Transverse colon (tissue), 4 donors: Measurements from ENCODE around the gene PRND. TPM values are rescaled to one million over a fixed set of nuclear protein-coding genes. Genes with fewer than 3 reads are reported as not detected.
"Not testable (repeated sequence)": the region's sequence is repeated elsewhere in the genome, so short reads cannot be mapped to it uniquely, and the experiment has no call there.

ENCODE experiments used
- DNase-seq: peaks from one replicate; pipeline ENCODE4 v3.0.0-alpha.2; 2019
- H3K27ac ChIP-seq, 4 donors: fragments of 200-600 bp; sonication (generic); 2 replicates each; pipeline ENCODE4 v1.5.1; 2016 to 2018; ENCODE audit warnings: inconsistent platforms in 4 of 4
- H3K27me3 ChIP-seq: fragments of 200-600 bp; sonication (generic); 2 replicates; pipeline ENCODE4 v1.5.1; 2017; ENCODE audit warnings: inconsistent platforms
- H3K36me3 ChIP-seq, 4 donors: fragments of 200-600 bp; sonication (generic); 2 replicates each; pipeline ENCODE4 v1.5.1; 2017 to 2019; ENCODE audit warnings: inconsistent platforms in 4 of 4
- H3K4me1 ChIP-seq, 4 donors: fragments of 200-600 bp; sonication (generic); 2 replicates each; pipeline ENCODE4 v1.5.1; 2017 to 2020; ENCODE audit warnings: inconsistent platforms in 4 of 4
- H3K4me3 ChIP-seq, 4 donors: fragments of 200-600 bp; sonication (generic); 1 replicate in 1 of 4; 2 replicates in 3 of 4; pipeline versions ENCODE4 v1.5.1 to v1.6.1; 2017 to 2019; ENCODE audit warnings: inconsistent platforms in 4 of 4
- H3K9me3 ChIP-seq, 2 donors: fragments of 200-600 bp; sonication (generic); 2 replicates each; pipeline ENCODE4 v1.5.1; 2017 to 2019; ENCODE audit warnings: inconsistent platforms in 2 of 2
- EP300 ChIP-seq: sonication (generic); formaldehyde crosslinking; IDR thresholded peaks from one replicate; pipeline ENCODE4 v1.6.1; 2017; ENCODE audit warnings: antibody characterized with exemption, low read depth
- POLR2A ChIP-seq: fragments of 450-650 bp; IDR thresholded peaks from one replicate; pipeline ENCODE4 v1.6.1; 2016; ENCODE audit warnings: antibody characterized with exemption, mild to moderate bottlenecking, moderate library complexity
- POLR2AphosphoS5 ChIP-seq, 3 donors: sonication (generic); formaldehyde crosslinking; IDR thresholded peaks; one replicate each; pipeline ENCODE4 v1.6.1; 2016; ENCODE audit warnings: antibody characterized with exemption in 3 of 3
- WGBS, 2 donors: methylation state at CpG; one replicate each; pipeline ENCODE4 v1.1.5; 2018; ENCODE audit warnings: low coverage in 1 of 2; 5-methylcytosine and 5-hydroxymethylcytosine counted together
- in situ Hi-C, 4 donors: fragments of 200-750 bp; cut with MboI; loops; one replicate each; pipeline versions ENCODE4 v1.15.0 to v1.15.1; 2017; ENCODE audit warnings: low sequenced_read_pairs in 3 of 4, low pct_ligation_motif_present in 1 of 4, low pct_unique_long_range_greater_than_20kb in 1 of 4
- intact Hi-C: fragments of 100-400 bp; cut with DNase I; formaldehyde crosslinking; loops from one replicate; pipeline ENCODE4 v1.15.1; 2023; ENCODE audit warnings: low total_unique reads
- total RNA-seq, 4 donors: library from RNA; depleted of rRNA; stranded (reverse); fragments of >200 nt; gene quantifications; one replicate each; pipeline ENCODE4 v1.1.0, GENCODE V29; 2016
- TF ChIP-seq, protein P1 (sequence below), 5 experiments: fragments of 200-600 bp in 3 of 5; fragments of 450-650 bp in 2 of 5; sonication (generic) in 3 of 5; IDR thresholded peaks; 1 replicate in 2 of 5; 2 replicates in 3 of 5; pipeline ENCODE4 v1.5.1; 2016 to 2017; ENCODE audit warnings: antibody characterized with exemption in 5 of 5, inconsistent platforms in 3 of 5, mild to moderate bottlenecking in 2 of 5, moderate library complexity in 1 of 5

Gene PRND
- total RNA-seq, 4 donors from 2014 or later = not detected

DNA sequence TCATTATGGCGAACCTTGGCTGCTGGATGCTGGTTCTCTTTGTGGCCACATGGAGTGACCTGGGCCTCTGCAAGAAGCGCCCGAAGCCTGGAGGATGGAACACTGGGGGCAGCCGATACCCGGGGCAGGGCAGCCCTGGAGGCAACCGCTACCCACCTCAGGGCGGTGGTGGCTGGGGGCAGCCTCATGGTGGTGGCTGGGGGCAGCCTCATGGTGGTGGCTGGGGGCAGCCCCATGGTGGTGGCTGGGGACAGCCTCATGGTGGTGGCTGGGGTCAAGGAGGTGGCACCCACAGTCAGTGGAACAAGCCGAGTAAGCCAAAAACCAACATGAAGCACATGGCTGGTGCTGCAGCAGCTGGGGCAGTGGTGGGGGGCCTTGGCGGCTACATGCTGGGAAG, 22.5 kb upstream of the PRND start:
- Histone ChIP-seq H3K4me3 (no peak overlapping the region), H3K9me3 (no peaks in the 10 kb centered on the region), H3K4me1 (peaks cover 0 to 15% (median 0%) of the 10 kb centered on the region in 4 donors), H3K27me3 (no peaks in the 10 kb centered on the region), H3K27ac (no peak overlapping the region), H3K36me3 (no peaks in the 10 kb centered on the region)
- WGBS, 2 donors = 100% methylated on average over 1 to 6 of the region's 9 CpGs
- TF ChIP-seq POLR2AphosphoS5 (IDR thresholded peaks at IDR 0.05) = no peak
- TF ChIP-seq, protein P1, sequence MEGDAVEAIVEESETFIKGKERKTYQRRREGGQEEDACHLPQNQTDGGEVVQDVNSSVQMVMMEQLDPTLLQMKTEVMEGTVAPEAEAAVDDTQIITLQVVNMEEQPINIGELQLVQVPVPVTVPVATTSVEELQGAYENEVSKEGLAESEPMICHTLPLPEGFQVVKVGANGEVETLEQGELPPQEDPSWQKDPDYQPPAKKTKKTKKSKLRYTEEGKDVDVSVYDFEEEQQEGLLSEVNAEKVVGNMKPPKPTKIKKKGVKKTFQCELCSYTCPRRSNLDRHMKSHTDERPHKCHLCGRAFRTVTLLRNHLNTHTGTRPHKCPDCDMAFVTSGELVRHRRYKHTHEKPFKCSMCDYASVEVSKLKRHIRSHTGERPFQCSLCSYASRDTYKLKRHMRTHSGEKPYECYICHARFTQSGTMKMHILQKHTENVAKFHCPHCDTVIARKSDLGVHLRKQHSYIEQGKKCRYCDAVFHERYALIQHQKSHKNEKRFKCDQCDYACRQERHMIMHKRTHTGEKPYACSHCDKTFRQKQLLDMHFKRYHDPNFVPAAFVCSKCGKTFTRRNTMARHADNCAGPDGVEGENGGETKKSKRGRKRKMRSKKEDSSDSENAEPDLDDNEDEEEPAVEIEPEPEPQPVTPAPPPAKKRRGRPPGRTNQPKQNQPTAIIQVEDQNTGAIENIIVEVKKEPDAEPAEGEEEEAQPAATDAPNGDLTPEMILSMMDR (IDR thresholded peaks at IDR 0.05) = no peak
- no peak for TF ChIP-seq EP300
- no peak for TF ChIP-seq POLR2A
- no peak for DNase-seq
- intact Hi-C loops = no loop called here
- in situ Hi-C loops = no loop called here

DNA sequence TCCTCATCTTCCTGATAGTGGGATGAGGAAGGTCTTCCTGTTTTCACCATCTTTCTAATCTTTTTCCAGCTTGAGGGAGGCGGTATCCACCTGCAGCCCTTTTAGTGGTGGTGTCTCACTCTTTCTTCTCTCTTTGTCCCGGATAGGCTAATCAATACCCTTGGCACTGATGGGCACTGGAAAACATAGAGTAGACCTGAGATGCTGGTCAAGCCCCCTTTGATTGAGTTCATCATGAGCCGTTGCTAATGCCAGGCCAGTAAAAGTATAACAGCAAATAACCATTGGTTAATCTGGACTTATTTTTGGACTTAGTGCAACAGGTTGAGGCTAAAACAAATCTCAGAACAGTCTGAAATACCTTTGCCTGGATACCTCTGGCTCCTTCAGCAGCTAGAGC, 21.8 kb upstream of the PRND start:
- 82 to 98% methylated on average over 2 to 3 of the region's 3 CpGs for WGBS, 2 donors
- no peaks in the 10 kb centered on the region for H3K9me3 ChIP-seq
- in situ Hi-C loops (no loop called here), intact Hi-C loops (no loop called here)
- no peak for DNase-seq
- H3K36me3 ChIP-seq = no peaks in the 10 kb centered on the region
- H3K4me1 ChIP-seq = peaks cover 0 to 15% (median 0%) of the 10 kb centered on the region in 4 donors
- no peak for TF ChIP-seq EP300
- TF ChIP-seq POLR2A = no peak
- no peak for TF ChIP-seq POLR2AphosphoS5 (IDR thresholded peaks at IDR 0.05)
- TF ChIP-seq, protein P1 (IDR thresholded peaks at IDR 0.05) = no peak
- no peak overlapping the region for H3K27ac ChIP-seq
- no peak overlapping the region for H3K4me3 ChIP-seq
- H3K27me3 ChIP-seq = no peaks in the 10 kb centered on the region

DNA sequence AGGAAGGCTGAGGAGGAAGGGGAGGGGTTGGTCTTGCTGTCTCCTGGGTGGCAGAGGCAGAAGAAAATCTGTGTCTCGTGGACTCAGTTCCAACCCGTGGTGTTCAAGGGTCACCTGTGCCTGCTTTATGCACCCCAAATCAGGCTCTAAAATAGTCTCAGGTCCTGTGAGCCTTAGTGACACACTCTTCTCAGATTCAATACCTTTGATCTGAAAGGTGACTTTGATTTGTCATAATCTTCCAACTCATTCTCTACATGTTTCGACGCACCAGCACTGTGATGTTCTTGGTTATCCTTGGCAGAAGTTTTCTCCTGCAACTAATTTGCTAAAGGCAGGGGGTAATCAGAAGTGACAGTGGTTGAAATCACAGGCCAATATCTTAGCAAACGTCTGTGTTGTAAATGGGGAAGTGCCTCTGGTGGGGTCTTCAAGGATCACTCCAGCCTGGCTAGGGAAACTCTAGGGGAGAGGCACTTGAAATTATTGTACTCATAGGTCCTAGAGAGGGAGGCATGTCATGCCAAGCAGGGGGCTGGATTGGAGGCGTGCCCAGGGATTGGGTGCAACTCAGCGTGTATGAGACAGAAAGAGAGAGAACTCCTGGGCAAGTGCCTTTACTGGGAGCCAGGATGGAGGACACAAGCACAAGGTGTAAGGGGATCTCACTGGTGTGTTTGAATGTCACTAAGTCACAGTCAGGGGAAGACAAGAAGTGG, 19.0 kb upstream of the PRND start:
- 49 to 76% methylated on average over 3 to 7 of the region's 7 CpGs for WGBS, 2 donors
- no peak for DNase-seq
- in situ Hi-C loops = no loop called here
- Histone ChIP-seq H3K4me1 (peaks cover 0 to 7% (median 0%) of the 10 kb centered on the region in 4 donors), H3K36me3 (no peaks in the 10 kb centered on the region), H3K4me3 (no peak overlapping the region), H3K27ac (no peak overlapping the region), H3K9me3 (no peaks in the 10 kb centered on the region), H3K27me3 (no peaks in the 10 kb centered on the region)
- no peak for TF ChIP-seq EP300
- intact Hi-C loops = no loop called here

DNA sequence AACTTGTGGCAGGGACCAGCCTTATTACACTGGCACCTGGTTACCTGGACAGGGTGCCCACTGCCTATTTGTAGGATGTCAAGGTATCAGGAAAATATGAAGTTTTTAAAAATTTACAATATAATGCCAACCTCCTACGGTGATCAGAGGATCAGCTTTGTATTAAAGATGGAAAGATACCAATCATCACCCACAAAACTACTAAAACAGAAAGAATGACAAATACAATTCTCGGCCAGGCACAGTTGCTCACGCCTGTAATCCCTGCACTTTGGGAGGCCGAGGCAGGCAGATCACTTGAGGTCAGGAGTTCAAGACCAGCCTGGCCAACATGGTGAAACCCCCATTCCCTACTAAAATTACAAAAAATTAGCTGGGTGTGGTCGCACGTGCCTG, 18.4 kb upstream of the PRND start:
- peaks cover 0 to 7% (median 0%) of the 10 kb centered on the region in 4 donors for H3K4me1 ChIP-seq
- no peaks in the 10 kb centered on the region for H3K27me3 ChIP-seq
- no peak for DNase-seq
- 60 to 77% methylated on average over 5 to 6 of the region's 6 CpGs for WGBS, 2 donors
- no peak overlapping the region for H3K4me3 ChIP-seq
- intact Hi-C loops = no loop called here
- in situ Hi-C loops = no loop called here
- no peaks in the 10 kb centered on the region for H3K9me3 ChIP-seq
- no peaks in the 10 kb centered on the region for H3K36me3 ChIP-seq
- no peak for TF ChIP-seq POLR2AphosphoS5 (IDR thresholded peaks at IDR 0.05)
- no peak for TF ChIP-seq POLR2A
- TF ChIP-seq EP300 = no peak
- TF ChIP-seq, protein P1 (IDR thresholded peaks at IDR 0.05) = no peak
- no peak overlapping the region for H3K27ac ChIP-seq

DNA sequence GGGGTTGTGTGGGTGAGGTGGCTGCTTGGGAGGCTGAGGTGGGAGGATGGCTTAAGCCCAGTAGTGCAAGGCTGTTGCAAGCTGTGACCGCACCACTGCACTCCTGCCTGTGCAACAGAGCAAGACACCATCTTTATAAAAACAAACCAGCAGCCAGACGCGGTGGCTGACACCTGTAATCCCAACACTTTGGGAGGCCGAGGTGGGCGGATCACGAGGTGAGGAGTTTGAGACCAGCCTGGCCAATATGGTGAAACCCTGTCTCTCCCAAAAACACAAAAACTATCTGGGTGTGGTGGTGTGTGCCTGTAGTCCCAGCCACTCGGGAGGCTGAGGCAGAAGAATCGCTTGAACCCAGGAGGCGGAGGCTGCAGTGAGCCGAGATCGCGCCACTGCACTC, 14.8 kb upstream of the PRND start:
- H3K27ac ChIP-seq, DNase-seq, H3K9me3 ChIP-seq, intact Hi-C loops, in situ Hi-C loops, H3K4me3 ChIP-seq, H3K27me3 ChIP-seq, H3K36me3 ChIP-seq, H3K4me1 ChIP-seq: not testable (repeated sequence)
- WGBS, 2 donors = 95% methylated on average over 11 to 12 of the region's 12 CpGs
